Esophagus muscularis mucosa (tissue), 4 donors: ENCODE results near the gene HEYL.

Experiments
- EP300 ChIP-seq: sonication (generic); formaldehyde crosslinking; IDR thresholded peaks from one replicate; pipeline ENCODE4 v1.6.1; 2017; ENCODE audit warnings: antibody characterized with exemption
- POLR2A ChIP-seq: fragments of 450-650 bp; IDR thresholded peaks from one replicate; pipeline ENCODE4 v1.6.1; 2017; ENCODE audit warnings: antibody characterized with exemption, moderate library complexity, mild to moderate bottlenecking, low read depth
- POLR2AphosphoS5 ChIP-seq, 2 donors: sonication (generic); formaldehyde crosslinking; IDR thresholded peaks; one replicate each; pipeline ENCODE4 v1.6.1; 2017; ENCODE audit warnings: antibody characterized with exemption in 2 of 2
- TF ChIP-seq, protein P1 (sequence below), 3 experiments: fragments of 200-600 bp in 2 of 3; fragments of 450-650 bp in 1 of 3; sonication (generic) in 2 of 3; IDR thresholded peaks; one replicate each; pipeline ENCODE4 v1.5.1; 2017 to 2019; ENCODE audit warnings: antibody characterized with exemption in 3 of 3, mild to moderate bottlenecking in 2 of 3, moderate library complexity in 1 of 3

DNA sequence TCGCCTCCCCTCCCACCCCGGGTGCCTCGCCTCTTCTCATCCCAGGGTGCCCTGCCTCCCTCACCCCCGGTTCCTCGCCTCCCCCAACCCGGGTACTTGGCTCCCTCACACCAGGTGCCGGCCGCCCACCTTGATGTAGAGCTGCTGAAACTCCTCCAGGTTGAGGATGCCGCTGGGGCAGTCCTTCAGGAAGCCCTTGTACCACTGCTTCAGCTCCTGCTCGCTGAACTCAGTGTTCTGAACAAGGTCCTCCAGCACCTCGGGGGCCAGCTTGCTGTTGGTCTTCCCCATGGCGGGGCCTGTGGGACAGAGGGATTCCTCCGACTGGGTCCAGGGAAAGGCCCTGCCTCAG, 44.8 kb upstream of the HEYL start:
- TF ChIP-seq, protein P1, sequence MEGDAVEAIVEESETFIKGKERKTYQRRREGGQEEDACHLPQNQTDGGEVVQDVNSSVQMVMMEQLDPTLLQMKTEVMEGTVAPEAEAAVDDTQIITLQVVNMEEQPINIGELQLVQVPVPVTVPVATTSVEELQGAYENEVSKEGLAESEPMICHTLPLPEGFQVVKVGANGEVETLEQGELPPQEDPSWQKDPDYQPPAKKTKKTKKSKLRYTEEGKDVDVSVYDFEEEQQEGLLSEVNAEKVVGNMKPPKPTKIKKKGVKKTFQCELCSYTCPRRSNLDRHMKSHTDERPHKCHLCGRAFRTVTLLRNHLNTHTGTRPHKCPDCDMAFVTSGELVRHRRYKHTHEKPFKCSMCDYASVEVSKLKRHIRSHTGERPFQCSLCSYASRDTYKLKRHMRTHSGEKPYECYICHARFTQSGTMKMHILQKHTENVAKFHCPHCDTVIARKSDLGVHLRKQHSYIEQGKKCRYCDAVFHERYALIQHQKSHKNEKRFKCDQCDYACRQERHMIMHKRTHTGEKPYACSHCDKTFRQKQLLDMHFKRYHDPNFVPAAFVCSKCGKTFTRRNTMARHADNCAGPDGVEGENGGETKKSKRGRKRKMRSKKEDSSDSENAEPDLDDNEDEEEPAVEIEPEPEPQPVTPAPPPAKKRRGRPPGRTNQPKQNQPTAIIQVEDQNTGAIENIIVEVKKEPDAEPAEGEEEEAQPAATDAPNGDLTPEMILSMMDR (IDR thresholded peaks at IDR 0.05): no peak
- TF ChIP-seq POLR2AphosphoS5 (IDR thresholded peaks at IDR 0.05) (no peak), POLR2A (no peak), EP300 (no peak)
